Testis (tissue), 2 donors: ENCODE data around the gene DHX57.

Source experiments
- POLR2A ChIP-seq: fragments of 450-650 bp; IDR thresholded peaks from one replicate; pipeline ENCODE4 v1.6.1; 2017; ENCODE audit warnings: antibody characterized with exemption, mild to moderate bottlenecking, moderate library complexity
- TF ChIP-seq, protein P1 (sequence below), 3 experiments: fragments of 450-650 bp in 2 of 3; fragments of 200-600 bp in 1 of 3; sonication (generic) in 1 of 3; IDR thresholded peaks; one replicate each; pipeline ENCODE4 v1.5.1; 2016 to 2019; ENCODE audit warnings: antibody characterized with exemption in 3 of 3, mild to moderate bottlenecking in 2 of 3, moderate library complexity in 1 of 3

DNA sequence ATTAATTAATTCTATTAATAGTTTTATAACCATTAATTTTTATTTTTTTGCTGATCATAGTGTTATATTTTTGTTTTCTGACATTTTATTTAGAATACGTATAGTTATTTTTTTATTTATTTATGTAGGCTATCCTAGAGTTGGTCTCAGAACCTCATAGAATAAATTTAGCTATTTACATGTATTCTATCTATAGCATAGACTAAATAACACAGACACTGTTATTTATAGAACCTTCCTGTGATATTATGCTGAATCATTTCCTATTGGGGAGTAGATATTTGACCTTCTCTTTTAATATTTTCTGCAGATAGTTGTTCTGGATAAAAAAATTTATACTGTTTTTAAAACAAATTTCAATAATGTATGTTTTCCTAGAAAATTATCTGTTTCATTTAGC, 34.1 kb upstream of the DHX57 start:
- TF ChIP-seq, protein P1, sequence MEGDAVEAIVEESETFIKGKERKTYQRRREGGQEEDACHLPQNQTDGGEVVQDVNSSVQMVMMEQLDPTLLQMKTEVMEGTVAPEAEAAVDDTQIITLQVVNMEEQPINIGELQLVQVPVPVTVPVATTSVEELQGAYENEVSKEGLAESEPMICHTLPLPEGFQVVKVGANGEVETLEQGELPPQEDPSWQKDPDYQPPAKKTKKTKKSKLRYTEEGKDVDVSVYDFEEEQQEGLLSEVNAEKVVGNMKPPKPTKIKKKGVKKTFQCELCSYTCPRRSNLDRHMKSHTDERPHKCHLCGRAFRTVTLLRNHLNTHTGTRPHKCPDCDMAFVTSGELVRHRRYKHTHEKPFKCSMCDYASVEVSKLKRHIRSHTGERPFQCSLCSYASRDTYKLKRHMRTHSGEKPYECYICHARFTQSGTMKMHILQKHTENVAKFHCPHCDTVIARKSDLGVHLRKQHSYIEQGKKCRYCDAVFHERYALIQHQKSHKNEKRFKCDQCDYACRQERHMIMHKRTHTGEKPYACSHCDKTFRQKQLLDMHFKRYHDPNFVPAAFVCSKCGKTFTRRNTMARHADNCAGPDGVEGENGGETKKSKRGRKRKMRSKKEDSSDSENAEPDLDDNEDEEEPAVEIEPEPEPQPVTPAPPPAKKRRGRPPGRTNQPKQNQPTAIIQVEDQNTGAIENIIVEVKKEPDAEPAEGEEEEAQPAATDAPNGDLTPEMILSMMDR (IDR thresholded peaks at IDR 0.05) = no peak
- TF ChIP-seq POLR2A = no peak
